Superior temporal gyrus (tissue), 1 donor: ENCODE measurements around the gene NPY1R.

Source experiments
- DNase-seq: peaks from one replicate; pipeline ENCODE4 v3.0.0-alpha.2; 2016; ENCODE audit errors: extremely low spot score

The NPY1R gene

GRCh38 chr4:163279713-163280112, 52.7 kb downstream of the NPY1R start:
- DNase-seq, result no peak

- no peak for DNase-seq
Measured at GRCh38 chr4:163274861-163275260, 57.5 kb downstream of the NPY1R start.
